K562 (cell line): ENCODE data around the gene MAML1. TPM values are rescaled to one million over a fixed set of nuclear protein-coding genes. Genes with fewer than 3 reads are reported as not detected.

Experiments used
- CUX1 ChIP-seq: fragments of 200-800 bp; sonication (Bioruptor generic); IDR thresholded peaks from 2 replicates; pipeline ENCODE4 v1.6.1; 2016; ENCODE audit warnings: missing genetic modification characterization, missing compliant biosample characterization
- MTA1 ChIP-seq: fragments of 450-650 bp; IDR thresholded peaks from 2 replicates; pipeline ENCODE4 v1.6.1; 2017; ENCODE audit warnings: borderline replicate concordance
- MTA2 ChIP-seq: fragments of 450-650 bp; IDR thresholded peaks from 2 replicates; pipeline ENCODE4 v1.6.1; 2016; ENCODE audit warnings: low read depth
- THRA ChIP-seq: fragments of 450-650 bp; IDR thresholded peaks from 2 replicates; pipeline ENCODE4 v1.6.1; 2017; ENCODE audit warnings: mild to moderate bottlenecking, moderate library complexity
- ZBTB11 ChIP-seq, 3 experiments: fragments of 200-800 bp in 1 of 3; fragments of 250-450 bp in 1 of 3; fragments of 450-650 bp in 1 of 3; sonication (Bioruptor Pico) in 1 of 3; sonication (Bioruptor generic) in 1 of 3; formaldehyde crosslinking in 1 of 3; IDR thresholded peaks; 2 replicates each; pipeline versions ENCODE4 v1.6.1 to v1.8.0; 2016 to 2022; ENCODE audit warnings: mild to moderate bottlenecking in 2 of 3, missing genetic modification characterization in 2 of 3, missing compliant biosample characterization in 1 of 3, moderate library complexity in 1 of 3
- ZFP36 ChIP-seq: fragments of 150-350 bp; IDR thresholded peaks from 2 replicates; pipeline ENCODE4 v1.6.1; 2018; ENCODE audit warnings: low read length, low read depth; ENCODE audit not compliant: partially characterized antibody
- ZNF282 ChIP-seq: sonication (generic); formaldehyde crosslinking; IDR thresholded peaks from 2 replicates; pipeline ENCODE4 v1.8.1; 2023; ENCODE audit warnings: missing genetic modification reagents
- polyA plus RNA-seq, 8 experiments: library from polyadenylated mRNA; depleted of rRNA in 4 of 8; stranded (reverse) in 5 of 8; unstranded in 3 of 8; fragments of >200 nt; fragmentation: Nextera tagmentation in 2 of 8; fragmentation: Illumina TruSeq in 1 of 8; extraction: Ambion mirVana in 2 of 8; extraction: Trizol in 1 of 8; gene quantifications; 2 replicates each; pipeline versions ENCODE4 v1.2.1 to v1.2.3, GENCODE V29; 2011 to 2014; ENCODE audit warnings: inconsistent platforms in 1 of 8, missing spikeins in 1 of 8
- total RNA-seq, 7 experiments: library from RNA; depleted of rRNA in 6 of 7; stranded (reverse); fragments of >200 nt in 6 of 7; fragmentation: Illumina TruSeq in 2 of 7; extraction: Trizol in 2 of 7; gene quantifications; 2 replicates each; pipeline versions ENCODE4 v1.2.1 to v1.2.3, GENCODE V29; 2011 to 2021; ENCODE audit warnings: low replicate concordance in 1 of 7

Gene MAML1
- total and polyA plus RNA-seq, 9 of the 15 experiments (the other 6 are each of a cell fraction or from before 2014, with no cell fraction given) = 0.32 to 18.4 (median 7.0) TPM

DNA sequence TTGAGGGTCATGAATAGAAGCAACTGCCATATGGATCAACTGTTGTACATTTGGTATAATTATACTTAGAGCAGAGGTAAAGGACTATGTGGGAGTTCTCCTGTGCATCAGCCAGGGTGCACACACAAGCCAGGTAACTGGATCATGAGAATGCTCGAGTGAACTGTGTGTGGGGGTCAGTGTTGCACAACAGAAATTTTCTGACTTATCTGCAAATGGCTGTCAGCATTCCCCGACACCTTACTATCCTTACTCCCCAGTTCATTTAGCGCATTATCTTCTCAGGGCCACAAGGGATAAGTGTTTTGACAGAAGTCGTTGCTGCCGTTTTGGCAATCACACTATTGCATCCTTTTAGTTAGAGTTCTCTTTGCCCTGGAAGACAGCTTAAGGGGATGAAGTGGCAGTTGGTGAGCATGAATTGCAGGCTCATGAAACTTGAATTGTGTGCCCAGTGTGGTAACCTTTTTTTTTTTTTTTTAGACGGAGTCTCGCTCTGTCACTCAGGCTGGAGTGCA, 32.2 kb upstream of the MAML1 start (continued):
- TF ChIP-seq ZBTB11 (CRISPR knock-in tag; IDR thresholded peaks at IDR 0.05) (peak in 1 of 3 experiments; percentile 37; a peak in 1 of 6 replicates), THRA (no peak), MTA1 (no peak), CUX1 (CRISPR knock-in tag) (no peak), MTA2 (peak; percentile 64), ZFP36 (peak; percentile 35), ZNF282 (CRISPR knock-in tag) (no peak)
